ENCODE data around the gene SH3PXD2A. TPM values are rescaled to one million over a fixed set of nuclear protein-coding genes. Genes with fewer than 3 reads are reported as not detected.

Gene SH3PXD2A
- total and polyA plus RNA-seq, 2 donors (not counting 1 experiment from before 2014, with no cell fraction given): 3.2 to 33.5 TPM

GRCh38 chr10:103620352-103620740 lies 235.0 kb downstream of the SH3PXD2A start:
- H3K27ac Mint-ChIP-seq: no peak overlapping the region
- no peaks in the 10 kb centered on the region for H3K4me1 ChIP-seq (ENCODE audit: control insufficient read depth in 2 of 2, insufficient read depth in 2 of 2, low read length in 2 of 2)
- intact Hi-C loops (cut with micrococcal nuclease): no loop called here

DNA sequence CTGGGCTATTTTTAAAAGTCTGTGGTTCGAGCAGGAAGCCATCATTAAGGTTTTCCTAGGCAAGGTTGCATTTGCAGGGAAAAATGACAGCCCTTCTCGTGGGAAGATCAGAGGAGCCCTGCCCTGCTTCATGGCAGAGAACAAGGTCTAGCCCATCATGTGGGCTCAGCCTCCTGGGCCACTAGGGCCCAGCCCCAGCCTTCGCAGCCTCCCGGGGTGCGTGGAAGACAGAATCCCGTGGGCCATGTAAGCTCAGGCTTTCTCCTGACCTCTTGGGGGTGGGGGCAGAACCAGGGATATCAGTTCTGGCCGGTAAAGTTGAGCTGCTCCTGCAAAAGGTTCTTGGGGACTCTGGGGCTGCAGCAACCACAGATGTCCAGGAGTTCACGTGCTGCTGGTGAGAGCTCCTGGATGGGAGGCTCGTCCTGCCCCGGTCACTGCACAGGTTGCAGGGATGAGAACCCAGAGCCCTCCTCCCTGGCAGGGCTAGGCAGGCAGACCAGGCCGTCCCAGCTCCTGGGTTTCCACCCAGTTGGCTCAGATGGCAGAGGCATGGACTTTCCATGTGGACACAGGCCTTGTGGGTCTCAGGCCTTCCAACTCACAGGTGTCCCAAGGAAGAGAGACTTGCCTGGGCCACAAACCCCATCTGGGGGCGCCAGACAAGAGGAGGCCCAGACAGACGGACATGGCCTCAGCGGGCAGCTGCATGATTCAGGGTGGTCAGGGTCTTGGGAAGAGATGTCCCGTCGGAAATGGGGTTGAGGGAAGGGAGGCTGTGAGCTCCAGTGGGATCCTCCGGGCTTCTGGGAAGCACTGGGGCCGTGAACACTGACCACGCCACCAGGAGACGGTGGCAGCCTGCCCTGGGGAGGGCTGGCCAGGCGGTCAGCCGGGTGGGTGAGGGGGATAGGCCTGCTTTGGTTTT lies 235.7 kb downstream of the SH3PXD2A start:
- POLR2A ChIA-PET: no interaction called here
- Mint-ChIP-seq H3K27ac (no peak overlapping the region), H3K9me3 (ENCODE audit: insufficient read depth) (no peaks in the 10 kb centered on the region), H3K27me3 (no peaks in the 10 kb centered on the region), H3K4me3 (no peak overlapping the region), H3K4me1 (no peaks in the 10 kb centered on the region)
- Histone ChIP-seq H3K9ac (ENCODE audit: low read length) (no peak overlapping the region), H3K27me3 (replicated peaks in 1 of 4; ENCODE audit: control extremely low read depth in 1 of 4, control insufficient read depth in 3 of 4, insufficient read depth in 4 of 4, low read length in 3 of 4) (no peaks in the 10 kb centered on the region), H3K9me3 (ENCODE audit: control extremely low read depth in 1 of 3, control insufficient read depth in 2 of 3, insufficient read depth in 1 of 3, low read length in 2 of 3) (no peaks in the 10 kb centered on the region), H3K4me2 (replicated peaks; ENCODE audit: low read depth, low read length, poor library complexity, severe bottlenecking) (no peak overlapping the region), H3K4me3 (ENCODE audit: control extremely low read depth in 1 of 5, extremely low read depth in 1 of 5, insufficient read depth in 1 of 5, low read depth in 2 of 5, low read length in 4 of 5) (no peak overlapping the region), H3K4me1 (ENCODE audit: control insufficient read depth in 2 of 2, insufficient read depth in 2 of 2, low read length in 2 of 2) (no peaks in the 10 kb centered on the region), H3K36me3 (replicated peaks in 1 of 2; ENCODE audit: control extremely low read depth in 1 of 2, control insufficient read depth in 1 of 2, extremely low read depth in 1 of 2, insufficient read depth in 2 of 2, low read length in 1 of 2) (peaks cover 0 to 4% of the 10 kb centered on the region in 2 experiments), H3K79me2 (ENCODE audit: control insufficient read depth, insufficient read depth, low read length) (no peaks in the 10 kb centered on the region), H4K20me1 (ENCODE audit: control insufficient read depth, insufficient read depth, low read length, poor library complexity, severe bottlenecking) (no peaks in the 10 kb centered on the region), H3K27ac (ENCODE audit: low read length in 2 of 2) (no peak overlapping the region), H2AFZ (ENCODE audit: insufficient read depth, low read depth, low read length, poor library complexity, severe bottlenecking) (no peak overlapping the region)
- DNase-seq: no peak
- ATAC-seq (ENCODE audit: low read depth): no peak
- CTCF ChIA-PET: interaction anchor here (2.1 kb wide), 1 partner anchor 67 kb away, joined by 5 read pairs; no protein-coding TSS in a partner anchor
- 92% methylated on average over 18 of the region's 22 CpGs for WGBS (ENCODE audit: insufficient coverage)
- TF ChIP-seq EZH2 (IDR thresholded peaks at IDR 0.05; ENCODE audit: borderline replicate concordance, insufficient read depth, low read depth, low read length, poor library complexity, severe bottlenecking): no peak
- TF ChIP-seq, protein P1, sequence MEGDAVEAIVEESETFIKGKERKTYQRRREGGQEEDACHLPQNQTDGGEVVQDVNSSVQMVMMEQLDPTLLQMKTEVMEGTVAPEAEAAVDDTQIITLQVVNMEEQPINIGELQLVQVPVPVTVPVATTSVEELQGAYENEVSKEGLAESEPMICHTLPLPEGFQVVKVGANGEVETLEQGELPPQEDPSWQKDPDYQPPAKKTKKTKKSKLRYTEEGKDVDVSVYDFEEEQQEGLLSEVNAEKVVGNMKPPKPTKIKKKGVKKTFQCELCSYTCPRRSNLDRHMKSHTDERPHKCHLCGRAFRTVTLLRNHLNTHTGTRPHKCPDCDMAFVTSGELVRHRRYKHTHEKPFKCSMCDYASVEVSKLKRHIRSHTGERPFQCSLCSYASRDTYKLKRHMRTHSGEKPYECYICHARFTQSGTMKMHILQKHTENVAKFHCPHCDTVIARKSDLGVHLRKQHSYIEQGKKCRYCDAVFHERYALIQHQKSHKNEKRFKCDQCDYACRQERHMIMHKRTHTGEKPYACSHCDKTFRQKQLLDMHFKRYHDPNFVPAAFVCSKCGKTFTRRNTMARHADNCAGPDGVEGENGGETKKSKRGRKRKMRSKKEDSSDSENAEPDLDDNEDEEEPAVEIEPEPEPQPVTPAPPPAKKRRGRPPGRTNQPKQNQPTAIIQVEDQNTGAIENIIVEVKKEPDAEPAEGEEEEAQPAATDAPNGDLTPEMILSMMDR (IDR thresholded peaks at IDR 0.05): no peak
- intact Hi-C loops (cut with micrococcal nuclease): no loop called here

More at GRCh38 chr10:103620352-103620740, 235.0 kb downstream of the SH3PXD2A start:
- Histone ChIP-seq H3K4me2 (replicated peaks; ENCODE audit: low read depth, low read length, poor library complexity, severe bottlenecking) (no peak overlapping the region), H3K79me2 (ENCODE audit: control insufficient read depth, insufficient read depth, low read length) (no peaks in the 10 kb centered on the region), H3K9me3 (ENCODE audit: control extremely low read depth in 1 of 3, control insufficient read depth in 2 of 3, insufficient read depth in 1 of 3, low read length in 2 of 3) (no peaks in the 10 kb centered on the region), H3K27me3 (replicated peaks in 1 of 4; ENCODE audit: control extremely low read depth in 1 of 4, control insufficient read depth in 3 of 4, insufficient read depth in 4 of 4, low read length in 3 of 4) (no peaks in the 10 kb centered on the region), H3K9ac (ENCODE audit: low read length) (no peak overlapping the region), H4K20me1 (ENCODE audit: control insufficient read depth, insufficient read depth, low read length, poor library complexity, severe bottlenecking) (no peaks in the 10 kb centered on the region), H3K36me3 (replicated peaks in 1 of 2; ENCODE audit: control extremely low read depth in 1 of 2, control insufficient read depth in 1 of 2, extremely low read depth in 1 of 2, insufficient read depth in 2 of 2, low read length in 1 of 2) (peaks cover 0 to 4% of the 10 kb centered on the region in 2 experiments), H3K27ac (ENCODE audit: low read length in 2 of 2) (no peak overlapping the region), H2AFZ (ENCODE audit: insufficient read depth, low read depth, low read length, poor library complexity, severe bottlenecking) (no peak overlapping the region), H3K4me3 (ENCODE audit: control extremely low read depth in 1 of 5, extremely low read depth in 1 of 5, insufficient read depth in 1 of 5, low read depth in 2 of 5, low read length in 4 of 5) (no peak overlapping the region)
- no peak for DNase-seq
- ChIA-PET CTCF (interaction anchor here (2.1 kb wide), 1 partner anchor 66 kb away, joined by 5 read pairs; no protein-coding TSS in a partner anchor), POLR2A (interaction anchor here (0.5 kb wide), 1 partner anchor 12 kb away, joined by 4 read pairs; no protein-coding TSS in a partner anchor)
- Mint-ChIP-seq H3K4me3 (no peak overlapping the region), H3K27me3 (no peaks in the 10 kb centered on the region), H3K4me1 (no peaks in the 10 kb centered on the region), H3K9me3 (ENCODE audit: insufficient read depth) (no peaks in the 10 kb centered on the region)
- TF ChIP-seq, protein P1 (IDR thresholded peaks at IDR 0.05): no peak
- 92% methylated on average over 4 of the region's 7 CpGs for WGBS (ENCODE audit: insufficient coverage)
- no peak for ATAC-seq (ENCODE audit: low read depth)
